ENCODE results near the gene ANK3. TPM values are rescaled to one million over a fixed set of nuclear protein-coding genes. Genes with fewer than 3 reads are reported as not detected.

ANK3 gene
- polyA plus RNA-seq, 1 experiment = 0.13 TPM

GRCh38 chr10:60262647-60263126, 127.0 kb downstream of the ANK3 start:
- ChIA-PET POLR2A (no interaction called here), CTCF (no interaction called here)
- Histone ChIP-seq H3K36me3 (ENCODE audit: control insufficient read depth, insufficient read depth, low read length) (no peaks in the 10 kb centered on the region), H3K4me3 (ENCODE audit: low read depth, low read length) (no peak overlapping the region), H3K27me3 (ENCODE audit: control insufficient read depth, insufficient read depth, low read length) (no peaks in the 10 kb centered on the region)
- TF ChIP-seq CTCF (IDR thresholded peaks at IDR 0.05; ENCODE audit: insufficient read depth, low read depth, low read length) = no peak
- no peak for DNase-seq (ENCODE audit: low read depth)

- Histone ChIP-seq H3K36me3 (ENCODE audit: control insufficient read depth, insufficient read depth, low read length) (no peaks in the 10 kb centered on the region), H3K27me3 (ENCODE audit: control insufficient read depth, insufficient read depth, low read length) (no peaks in the 10 kb centered on the region), H3K4me3 (ENCODE audit: low read depth, low read length) (no peak overlapping the region)
- no peak for TF ChIP-seq CTCF (IDR thresholded peaks at IDR 0.05; ENCODE audit: insufficient read depth, low read depth, low read length)
- DNase-seq (ENCODE audit: low read depth) = no peak
- CTCF ChIA-PET = no interaction called here
- POLR2A ChIA-PET = no interaction called here
Observed at GRCh38 chr10:60260321-60260720, 129.4 kb downstream of the ANK3 start.

- Histone ChIP-seq H3K4me3 (ENCODE audit: low read depth, low read length) (no peak overlapping the region), H3K36me3 (ENCODE audit: control insufficient read depth, insufficient read depth, low read length) (no peaks in the 10 kb centered on the region), H3K27me3 (ENCODE audit: control insufficient read depth, insufficient read depth, low read length) (no peaks in the 10 kb centered on the region)
- no peak for TF ChIP-seq CTCF (IDR thresholded peaks at IDR 0.05; ENCODE audit: insufficient read depth, low read depth, low read length)
- ChIA-PET CTCF (interaction anchor here (0.7 kb wide), 1 partner anchor 20 kb away, joined by 3 read pairs; no protein-coding TSS in a partner anchor), POLR2A (no interaction called here)
- no peak for DNase-seq (ENCODE audit: low read depth)
Observed at GRCh38 chr10:60258429-60258797, 131.3 kb downstream of the ANK3 start.

GRCh38 chr10:60257767-60258428, 131.8 kb downstream of the ANK3 start:
- Histone ChIP-seq H3K27me3 (ENCODE audit: control insufficient read depth, insufficient read depth, low read length) (no peaks in the 10 kb centered on the region), H3K36me3 (ENCODE audit: control insufficient read depth, insufficient read depth, low read length) (no peaks in the 10 kb centered on the region), H3K4me3 (ENCODE audit: low read depth, low read length) (no peak overlapping the region)
- TF ChIP-seq CTCF (IDR thresholded peaks at IDR 0.05; ENCODE audit: insufficient read depth, low read depth, low read length) = no peak
- no peak for DNase-seq (ENCODE audit: low read depth)
- POLR2A ChIA-PET = no interaction called here
- CTCF ChIA-PET = no interaction called here

- no peak for TF ChIP-seq CTCF (IDR thresholded peaks at IDR 0.05; ENCODE audit: insufficient read depth, low read depth, low read length)
Observed at GRCh38 chr10:60254776-60255175, 134.9 kb downstream of the ANK3 start.

More at GRCh38 chr10:60254776-60255175, 134.9 kb downstream of the ANK3 start:
- H3K27me3 ChIP-seq (ENCODE audit: control insufficient read depth, insufficient read depth, low read length) = no peaks in the 10 kb centered on the region
- H3K4me3 ChIP-seq (ENCODE audit: low read depth, low read length) = no peak overlapping the region
- DNase-seq (ENCODE audit: low read depth) = no peak
- POLR2A ChIA-PET = no interaction called here
- CTCF ChIA-PET = no interaction called here
- H3K36me3 ChIP-seq (ENCODE audit: control insufficient read depth, insufficient read depth, low read length) = no peaks in the 10 kb centered on the region

Measured in BJ (cell line).